Sigmoid colon (tissue), 3 donors: ENCODE measurements around the gene POLG.

ENCODE experiments used
- CTCF ChIP-seq, 4 experiments: fragments of 450-650 bp in 3 of 4; fragments of 200-600 bp in 1 of 4; IDR thresholded peaks; one replicate each; pipeline ENCODE4 v1.5.1; 2016 to 2019; ENCODE audit warnings: antibody characterized with exemption in 4 of 4, mild to moderate bottlenecking in 3 of 4, moderate library complexity in 2 of 4
- POLR2A ChIP-seq, 2 donors: fragments of 450-650 bp; IDR thresholded peaks; one replicate each; pipeline ENCODE4 v1.6.1; 2016; ENCODE audit warnings: antibody characterized with exemption in 2 of 2, mild to moderate bottlenecking in 2 of 2, moderate library complexity in 2 of 2

- no peak for TF ChIP-seq POLR2A (IDR thresholded peaks at IDR 0.05)
- TF ChIP-seq CTCF (IDR thresholded peaks at IDR 0.05): no peak
These were observed 25.8 kb upstream of the POLG start for GRCh38 chr15:89360294-89360971.
